Body of pancreas (tissue), 4 donors: Measurements from ENCODE around the gene CDH4.

Source experiments
- CTCF ChIP-seq, 7 experiments: fragments of 450-650 bp in 4 of 7; fragments of 200-600 bp in 3 of 7; sonication (generic) in 3 of 7; IDR thresholded peaks; one replicate each; pipeline ENCODE4 v1.5.1; 2016 to 2019; ENCODE audit warnings: antibody characterized with exemption in 7 of 7
- POLR2A ChIP-seq, 3 donors: fragments of 450-650 bp; IDR thresholded peaks; one replicate each; pipeline ENCODE4 v1.6.1; 2016; ENCODE audit warnings: antibody characterized with exemption in 3 of 3, mild to moderate bottlenecking in 2 of 3

DNA sequence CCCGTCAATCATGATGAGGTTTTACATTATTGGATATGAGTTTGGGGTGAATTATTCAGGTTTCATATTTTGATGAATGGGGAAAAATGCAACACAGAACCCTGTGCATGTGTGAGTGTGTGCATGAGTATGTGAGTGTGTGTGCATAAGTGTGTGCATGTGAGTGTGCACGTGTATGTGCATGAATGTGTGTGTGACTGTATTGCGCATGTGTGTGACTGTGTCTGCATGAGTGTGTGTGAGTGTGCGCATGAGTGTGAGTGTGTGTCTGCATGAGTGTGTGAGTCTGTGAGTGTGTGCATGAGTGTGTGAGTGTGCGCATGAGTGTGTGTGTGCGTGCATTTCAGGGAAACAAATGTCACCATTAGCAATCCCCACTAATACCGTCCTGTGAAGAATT, 18.5 kb upstream of the CDH4 start:
- TF ChIP-seq CTCF (IDR thresholded peaks at IDR 0.05) (no peak), POLR2A (IDR thresholded peaks at IDR 0.05) (no peak)
